NCI-H146 treated with DMSO at 0.1 percent for 48 hours (cell line): ENCODE data around the gene SNRPD2.

Experiments
- DNase-seq: peaks from one replicate; lab custom pipeline; 2025; ENCODE audit not compliant: unreplicated experiment; lab: John Stamatoyannopoulos, UW

The SNRPD2 gene

GRCh38 chr19:45659096-45659729 lies 32.5 kb downstream of the SNRPD2 start:
- DNase-seq: no peak

DNA sequence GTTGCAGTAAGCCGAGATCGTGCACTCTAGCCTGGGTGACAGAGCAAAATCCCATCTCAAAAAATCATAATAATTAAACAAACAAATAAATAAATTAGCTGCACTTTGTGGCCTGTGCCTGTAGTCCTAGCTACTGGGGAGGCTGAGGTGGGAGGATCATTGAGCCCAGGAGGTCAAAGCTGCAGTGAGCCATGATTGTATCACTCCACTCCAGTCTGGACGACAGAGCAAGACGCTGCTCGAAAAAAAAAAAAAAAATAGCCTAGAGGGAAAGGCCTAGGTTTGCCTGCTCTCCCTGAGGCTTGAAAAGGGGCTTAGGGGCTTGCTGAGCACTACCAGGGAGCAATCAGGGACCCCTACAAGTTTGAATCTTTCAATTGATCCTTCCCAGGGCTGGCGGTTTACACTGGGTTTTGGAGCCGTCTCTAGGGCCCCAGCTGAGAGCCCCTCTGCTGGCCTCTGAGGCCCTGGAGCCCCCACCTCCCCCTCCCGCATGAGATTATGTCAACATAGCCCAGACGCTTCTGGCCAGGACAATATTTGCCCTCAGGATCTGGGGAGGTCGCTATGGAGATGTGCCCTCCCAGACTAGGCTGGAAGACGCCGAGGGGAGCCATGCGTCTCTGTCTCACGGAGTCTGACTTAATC lies 34.1 kb downstream of the SNRPD2 start:
- peak; percentile 47 for DNase-seq

DNA sequence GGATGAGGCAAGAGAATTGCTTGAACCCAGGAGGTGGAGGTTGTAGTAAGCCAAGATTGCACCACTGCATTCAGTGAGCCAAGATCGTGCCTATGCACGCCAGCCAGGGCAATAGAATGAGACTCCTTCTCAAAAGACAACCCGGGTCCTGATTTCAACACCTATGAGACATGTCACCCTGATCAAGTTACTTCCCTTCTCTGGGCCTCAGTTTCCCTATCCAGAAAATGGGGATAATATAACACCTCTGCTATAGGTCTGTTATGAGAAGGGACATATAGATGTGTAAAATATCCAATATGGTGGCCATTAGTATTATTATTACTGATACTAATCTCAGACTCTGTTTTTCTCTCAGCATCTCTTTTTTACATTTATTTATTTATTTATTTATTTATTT lies 36.7 kb downstream of the SNRPD2 start:
- DNase-seq: no peak

- DNase-seq: no peak
These were observed 38.1 kb downstream of the SNRPD2 start for GRCh38 chr19:45653634-45654033.

- DNase-seq: no peak
These were observed 41.0 kb downstream of the SNRPD2 start for GRCh38 chr19:45650722-45651121.

DNA sequence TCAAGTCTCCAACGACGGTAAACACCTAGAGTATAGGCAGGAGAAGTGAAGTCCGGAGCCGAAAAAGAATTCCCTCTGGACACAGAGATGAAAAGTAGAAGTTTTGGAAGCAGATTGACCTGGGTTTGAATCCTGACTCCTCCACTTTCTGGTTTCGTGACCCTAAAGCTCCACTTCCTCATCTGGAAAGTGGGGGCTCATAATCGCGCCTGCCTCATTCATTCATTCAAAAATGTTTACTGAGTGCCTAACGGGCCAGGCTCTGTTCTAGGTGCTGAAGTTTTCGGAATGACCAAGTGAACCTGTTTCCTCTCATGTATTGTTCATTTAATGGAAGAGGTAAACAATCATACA lies 45.4 kb downstream of the SNRPD2 start:
- no peak for DNase-seq

DNA sequence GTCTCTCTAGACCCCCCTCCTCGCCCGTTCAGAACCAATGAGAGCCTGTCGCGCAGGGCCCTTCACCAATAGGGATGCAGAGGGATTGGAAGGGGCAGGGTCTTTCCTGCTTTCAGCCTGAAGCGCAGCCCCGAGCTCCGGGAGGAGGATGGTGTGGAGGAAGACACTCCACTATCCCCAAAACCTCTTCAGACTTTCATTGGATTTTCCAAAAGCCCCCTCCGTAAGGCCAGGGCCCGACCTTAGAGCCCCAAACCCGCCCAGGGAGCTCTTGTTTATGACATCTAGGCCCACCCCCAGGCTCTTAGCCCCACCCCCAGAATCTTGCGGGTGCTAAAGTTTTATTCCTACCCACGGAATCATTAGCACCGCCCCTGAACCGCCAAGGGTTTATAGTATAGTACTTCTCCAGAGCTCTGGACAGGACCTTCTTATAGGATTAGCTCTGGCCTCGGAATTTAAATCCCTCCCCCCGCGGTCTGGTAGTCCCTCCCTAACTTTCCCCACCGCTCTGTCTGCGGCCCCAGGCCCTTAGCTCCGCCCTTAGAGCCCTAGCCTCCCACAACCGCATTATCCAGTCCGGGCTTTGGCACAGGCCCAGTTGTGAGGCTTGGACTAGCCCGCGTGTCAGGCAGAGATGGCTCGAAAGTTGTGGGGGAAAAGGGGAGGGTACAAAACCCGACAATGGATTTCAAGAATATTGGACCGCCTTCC lies 46.0 kb downstream of the SNRPD2 start:
- peak; percentile 50 for DNase-seq

GRCh38 chr19:45645068-45645630 lies 46.6 kb downstream of the SNRPD2 start:
- DNase-seq: no peak

- DNase-seq: no peak
These were observed 47.6 kb downstream of the SNRPD2 start for GRCh38 chr19:45643927-45644771.

DNA sequence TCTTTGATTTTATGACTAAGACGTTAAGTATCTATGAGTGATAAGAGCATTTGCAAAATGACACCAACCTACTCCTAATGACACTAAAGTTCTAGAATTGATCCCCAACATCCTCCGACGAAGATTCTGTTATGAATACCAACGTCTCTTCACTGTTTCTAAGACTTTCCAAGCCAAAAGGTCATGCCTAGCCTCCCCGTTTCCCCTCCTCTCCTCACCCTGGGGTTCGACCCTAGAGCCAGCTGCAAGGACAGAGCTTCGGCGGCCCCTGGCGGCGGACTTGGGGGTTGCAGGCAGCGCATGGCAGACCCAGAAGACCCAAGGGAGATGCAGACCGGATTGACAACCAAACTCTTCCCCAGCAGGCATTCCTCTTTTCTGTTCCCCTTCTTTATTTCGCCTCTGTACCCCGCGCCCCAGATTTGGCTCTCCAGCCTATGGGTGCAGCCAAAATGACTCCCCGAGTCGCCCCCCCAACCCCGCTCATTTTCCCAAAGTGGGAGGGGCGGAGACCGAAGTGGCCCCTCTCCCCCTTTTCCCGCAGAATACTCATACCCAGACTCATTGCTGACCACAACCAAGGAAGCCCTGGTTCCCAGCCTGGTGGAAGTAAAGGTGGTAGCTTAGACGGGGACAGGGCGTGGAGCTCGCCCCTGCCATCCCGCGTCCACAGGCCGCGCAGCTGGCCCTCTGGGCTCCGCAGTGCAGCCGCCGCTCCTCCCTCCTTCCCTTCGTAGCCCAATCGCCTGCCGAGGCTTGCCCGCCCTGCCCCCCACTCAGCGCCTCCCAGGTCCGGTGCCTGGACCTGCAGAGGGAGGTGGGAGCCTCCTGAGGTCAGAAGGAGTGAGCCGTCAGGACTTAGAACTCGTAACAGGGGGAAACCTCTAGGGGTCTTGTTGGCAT lies 48.5 kb downstream of the SNRPD2 start:
- peak; percentile 81 for DNase-seq

DNA sequence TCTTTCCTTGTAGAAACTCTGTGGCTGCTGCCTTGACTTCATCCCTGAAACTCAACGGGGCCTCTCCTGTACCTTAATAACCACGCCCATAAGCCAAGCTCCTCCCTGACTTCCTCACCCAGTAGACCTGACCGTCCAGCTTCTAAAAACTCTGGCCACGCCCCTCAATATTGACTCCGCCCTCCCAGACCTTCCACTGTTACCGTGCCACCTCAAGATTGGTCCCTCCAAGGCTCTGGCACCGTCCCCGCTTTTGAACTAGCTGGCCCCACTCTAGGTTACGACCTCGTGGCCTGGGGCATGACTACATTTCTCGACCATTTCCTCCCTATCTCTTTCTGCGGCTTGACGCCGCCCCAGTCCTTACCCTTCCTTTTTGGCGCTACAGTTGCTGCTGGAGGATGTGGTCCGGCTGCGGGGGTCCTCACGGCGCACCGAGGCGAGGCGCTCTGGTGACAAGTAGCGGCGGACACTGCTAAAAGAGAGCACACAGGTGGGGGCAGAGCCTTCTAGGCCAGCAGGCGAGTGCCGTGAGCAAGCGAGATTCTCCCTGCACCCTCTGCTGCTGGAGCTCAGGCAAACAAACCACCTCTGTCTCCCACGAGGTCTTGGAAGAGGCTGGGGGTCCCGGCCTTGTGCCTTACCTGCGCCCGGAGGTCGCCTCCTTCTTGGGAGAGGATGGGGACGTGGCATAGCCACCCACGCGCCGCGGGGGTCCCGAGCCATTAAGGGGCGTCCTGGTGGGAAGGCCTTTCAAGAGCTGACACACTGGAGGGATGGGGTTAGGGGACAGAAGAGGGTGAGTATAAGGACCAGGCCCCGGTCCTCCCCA lies 50.3 kb downstream of the SNRPD2 start:
- peak; percentile 91 for DNase-seq

DNA sequence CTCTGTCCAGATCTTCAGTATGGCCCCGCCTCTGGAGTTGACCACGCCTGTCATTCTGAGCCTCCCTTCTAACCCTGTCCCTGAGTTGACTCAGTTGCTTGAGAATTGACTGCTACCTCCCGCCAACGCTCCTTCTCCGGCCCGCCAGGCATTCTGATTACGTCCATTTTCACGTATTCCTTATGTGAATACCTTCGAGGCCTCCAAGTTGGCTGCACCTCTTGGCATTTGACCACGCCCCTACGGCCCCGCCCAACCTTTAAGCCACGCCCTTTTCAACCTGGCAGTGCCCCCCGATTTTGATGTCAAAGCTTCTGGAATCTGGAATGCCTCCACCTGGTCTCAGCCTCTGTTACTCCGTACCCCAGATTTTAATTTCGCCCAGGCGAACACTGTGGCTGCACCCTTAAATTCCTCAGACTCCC lies 50.9 kb downstream of the SNRPD2 start:
- no peak for DNase-seq

DNA sequence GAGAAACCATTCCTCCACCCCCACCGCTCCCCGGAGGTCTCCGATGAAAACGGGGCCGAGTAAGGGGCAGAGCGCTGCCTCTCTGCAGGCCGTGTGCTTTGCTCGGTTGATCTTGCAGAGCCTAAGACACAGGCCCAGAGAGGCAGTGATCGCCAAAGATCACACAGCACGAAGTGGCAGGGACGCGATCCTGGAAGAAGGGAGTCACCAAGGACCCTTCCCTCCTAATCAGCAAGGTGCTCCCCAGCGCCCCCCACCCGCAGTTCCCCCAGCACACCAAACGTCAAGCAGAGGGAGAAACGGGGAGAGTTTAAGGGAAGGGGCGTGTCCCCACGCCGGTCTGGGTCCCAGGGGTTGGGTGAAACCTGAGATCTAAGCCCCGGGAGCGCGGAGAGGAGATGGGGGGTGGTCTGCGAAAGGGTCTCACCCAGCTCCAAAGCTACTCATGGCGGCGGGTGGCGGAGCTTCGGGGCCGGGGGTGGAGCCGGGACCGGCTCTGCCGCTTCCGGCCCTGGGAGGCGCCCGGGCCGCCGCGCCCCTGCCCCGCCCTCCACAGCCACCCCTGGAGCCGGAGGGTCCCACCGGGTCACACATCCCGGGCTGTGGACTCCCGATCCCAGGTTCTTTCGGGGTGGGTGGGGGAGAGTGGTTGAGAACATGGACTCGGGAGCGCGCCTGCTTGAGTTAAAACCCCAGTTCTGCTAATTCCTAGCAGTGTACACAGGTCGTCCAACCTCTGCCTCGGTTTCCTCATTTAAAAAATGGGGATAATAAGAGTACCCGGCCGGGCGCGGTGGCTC lies 52.6 kb downstream of the SNRPD2 start, which contains the start of gene EML2:
TSS of gene EML2 (minus strand) at position 468 of the 800 bp plus-strand sequence. CDS start at position 447, 21 bp downstream.
- no peak for DNase-seq

- DNase-seq: no peak
These were observed 53.7 kb downstream of the SNRPD2 start for GRCh38 chr19:45637890-45638667.
